ENCODE data around the gene CACNA1C. TPM values are rescaled to one million over a fixed set of nuclear protein-coding genes. Genes with fewer than 3 reads are reported as not detected.

CACNA1C gene
- total RNA-seq, 1 experiment from 2014 or later, result 3.7 TPM

DNA sequence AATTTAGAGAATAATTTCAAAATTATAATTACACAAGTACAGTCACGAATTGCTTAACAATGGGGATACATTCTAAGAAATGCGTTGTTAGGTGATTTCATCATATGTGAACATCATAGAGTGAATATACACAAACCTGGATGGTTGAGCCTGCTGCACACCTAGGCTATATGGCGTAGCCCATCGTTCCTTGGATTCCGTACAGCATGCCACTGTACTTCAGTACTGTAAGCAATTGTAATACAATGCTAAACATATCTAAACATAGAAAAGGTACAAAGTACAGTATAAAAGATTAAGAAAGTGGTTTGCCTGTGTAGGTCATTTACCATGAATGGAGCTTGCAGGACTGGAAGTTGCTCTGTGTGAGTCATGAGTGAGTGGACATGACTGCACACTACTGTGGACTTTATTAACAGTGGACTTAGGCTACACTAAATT, 286.2 kb downstream of the CACNA1C start:
- H3K27ac ChIP-seq (ENCODE audit: low read depth, low read length, poor library complexity, severe bottlenecking), result no peak overlapping the region
- H3K27me3 ChIP-seq (replicated peaks; ENCODE audit: insufficient read depth, low read depth, low read length, poor library complexity), result no peaks in the 10 kb centered on the region
- TF ChIP-seq EZH2 (IDR thresholded peaks at IDR 0.05; ENCODE audit: borderline replicate concordance, low read depth, low read length, poor library complexity, severe bottlenecking), result no peak
- TF ChIP-seq, protein P1, sequence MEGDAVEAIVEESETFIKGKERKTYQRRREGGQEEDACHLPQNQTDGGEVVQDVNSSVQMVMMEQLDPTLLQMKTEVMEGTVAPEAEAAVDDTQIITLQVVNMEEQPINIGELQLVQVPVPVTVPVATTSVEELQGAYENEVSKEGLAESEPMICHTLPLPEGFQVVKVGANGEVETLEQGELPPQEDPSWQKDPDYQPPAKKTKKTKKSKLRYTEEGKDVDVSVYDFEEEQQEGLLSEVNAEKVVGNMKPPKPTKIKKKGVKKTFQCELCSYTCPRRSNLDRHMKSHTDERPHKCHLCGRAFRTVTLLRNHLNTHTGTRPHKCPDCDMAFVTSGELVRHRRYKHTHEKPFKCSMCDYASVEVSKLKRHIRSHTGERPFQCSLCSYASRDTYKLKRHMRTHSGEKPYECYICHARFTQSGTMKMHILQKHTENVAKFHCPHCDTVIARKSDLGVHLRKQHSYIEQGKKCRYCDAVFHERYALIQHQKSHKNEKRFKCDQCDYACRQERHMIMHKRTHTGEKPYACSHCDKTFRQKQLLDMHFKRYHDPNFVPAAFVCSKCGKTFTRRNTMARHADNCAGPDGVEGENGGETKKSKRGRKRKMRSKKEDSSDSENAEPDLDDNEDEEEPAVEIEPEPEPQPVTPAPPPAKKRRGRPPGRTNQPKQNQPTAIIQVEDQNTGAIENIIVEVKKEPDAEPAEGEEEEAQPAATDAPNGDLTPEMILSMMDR (conservative IDR thresholded peaks at IDR 0.05; ENCODE audit: low read depth, low read length), result no peak
- no peak for DNase-seq (ENCODE audit: low spot score)
- ChIA-PET POLR2A (ENCODE audit: low non-redundant PET) (no interaction called here), CTCF (no interaction called here)
- H3K4me3 ChIP-seq (ENCODE audit: low read depth, low read length, poor library complexity, severe bottlenecking), result no peak overlapping the region
- no TSS peak for BruUV-seq (replicated peaks)
- no peaks in the 10 kb centered on the region for H3K9me3 ChIP-seq (ENCODE audit: low read depth, low read length, poor library complexity, severe bottlenecking)
- H3K4me1 ChIP-seq (ENCODE audit: insufficient read depth, low read length, poor library complexity, severe bottlenecking), result peaks cover 39% of the 10 kb centered on the region
- intact Hi-C loops (cut with micrococcal nuclease; ENCODE audit: unreplicated experiment), result no loop called here
- no peaks in the 10 kb centered on the region for H3K36me3 ChIP-seq (ENCODE audit: insufficient read depth, low read length, poor library complexity, severe bottlenecking)

GRCh38 chr12:2341051-2341751, 288.4 kb downstream of the CACNA1C start:
- H3K36me3 ChIP-seq (ENCODE audit: insufficient read depth, low read length, poor library complexity, severe bottlenecking), result no peaks in the 10 kb centered on the region
- POLR2A ChIA-PET (ENCODE audit: low non-redundant PET), result no interaction called here
- no peak for DNase-seq (ENCODE audit: low spot score)
- TF ChIP-seq EZH2 (IDR thresholded peaks at IDR 0.05; ENCODE audit: borderline replicate concordance, low read depth, low read length, poor library complexity, severe bottlenecking), result no peak
- TF ChIP-seq, protein P1 (conservative IDR thresholded peaks at IDR 0.05; ENCODE audit: low read depth, low read length), result no peak
- no peak overlapping the region for H3K4me3 ChIP-seq (ENCODE audit: low read depth, low read length, poor library complexity, severe bottlenecking)
- CTCF ChIA-PET, result no interaction called here
- no peaks in the 10 kb centered on the region for H3K27me3 ChIP-seq (replicated peaks; ENCODE audit: insufficient read depth, low read depth, low read length, poor library complexity)
- no peak overlapping the region for H3K27ac ChIP-seq (ENCODE audit: low read depth, low read length, poor library complexity, severe bottlenecking)
- H3K4me1 ChIP-seq (ENCODE audit: insufficient read depth, low read length, poor library complexity, severe bottlenecking), result peaks cover 17% of the 10 kb centered on the region
- BruUV-seq (replicated peaks), result no TSS peak
- H3K9me3 ChIP-seq (ENCODE audit: low read depth, low read length, poor library complexity, severe bottlenecking), result no peaks in the 10 kb centered on the region
- intact Hi-C loops (cut with micrococcal nuclease; ENCODE audit: unreplicated experiment), result no loop called here

GRCh38 chr12:2341871-2342270, 289.1 kb downstream of the CACNA1C start:
- no peaks in the 10 kb centered on the region for H3K9me3 ChIP-seq (ENCODE audit: low read depth, low read length, poor library complexity, severe bottlenecking)
- no peak for TF ChIP-seq EZH2 (IDR thresholded peaks at IDR 0.05; ENCODE audit: borderline replicate concordance, low read depth, low read length, poor library complexity, severe bottlenecking)
- TF ChIP-seq, protein P1 (conservative IDR thresholded peaks at IDR 0.05; ENCODE audit: low read depth, low read length), result no peak
- no peaks in the 10 kb centered on the region for H3K27me3 ChIP-seq (replicated peaks; ENCODE audit: insufficient read depth, low read depth, low read length, poor library complexity)
- H3K27ac ChIP-seq (ENCODE audit: low read depth, low read length, poor library complexity, severe bottlenecking), result no peak overlapping the region
- H3K4me3 ChIP-seq (ENCODE audit: low read depth, low read length, poor library complexity, severe bottlenecking), result no peak overlapping the region
- intact Hi-C loops (cut with micrococcal nuclease; ENCODE audit: unreplicated experiment), result no loop called here
- peaks cover 11% of the 10 kb centered on the region for H3K4me1 ChIP-seq (ENCODE audit: insufficient read depth, low read length, poor library complexity, severe bottlenecking)
- H3K36me3 ChIP-seq (ENCODE audit: insufficient read depth, low read length, poor library complexity, severe bottlenecking), result no peaks in the 10 kb centered on the region
- no TSS peak for BruUV-seq (replicated peaks)
- ChIA-PET POLR2A (ENCODE audit: low non-redundant PET) (no interaction called here), CTCF (no interaction called here)
- DNase-seq (ENCODE audit: low spot score), result peak; percentile 60

All from A673 (cell line).